IMR-90 (cell line): ENCODE data around the gene ASCL5.

ENCODE experiments used
- CEBPB ChIP-seq: IDR thresholded peaks from 2 replicates; pipeline ENCODE4 v1.6.1; 2012; ENCODE audit warnings: low read depth, low read length, improper control_type of control experiment
- CTCF ChIP-seq: conservative IDR thresholded peaks from 2 replicates; pipeline ENCODE4 v1.5.1; 2012; ENCODE audit warnings: mild to moderate bottlenecking, low read depth, low read length, improper control_type of control experiment
- ELK1 ChIP-seq: fragments of 150-350 bp; IDR thresholded peaks from 2 replicates; pipeline ENCODE4 v1.6.1; 2016; ENCODE audit warnings: low read depth, mild to moderate bottlenecking, low read length, moderate library complexity, borderline replicate concordance
- MAZ ChIP-seq: IDR thresholded peaks from 2 replicates; pipeline ENCODE4 v1.6.1; 2012; ENCODE audit warnings: low read depth, mild to moderate bottlenecking, low read length, improper control_type of control experiment, moderate library complexity, borderline replicate concordance
- NFE2L2 ChIP-seq: fragments of 150-350 bp; IDR thresholded peaks from 2 replicates; pipeline ENCODE4 v1.6.1; 2016; ENCODE audit warnings: low read depth, mild to moderate bottlenecking, low read length
- POLR2A ChIP-seq: IDR thresholded peaks from 2 replicates; pipeline ENCODE4 v1.6.1; 2012; ENCODE audit warnings: mild to moderate bottlenecking, low read depth, low read length
- RAD21 ChIP-seq: IDR thresholded peaks from 2 replicates; pipeline ENCODE4 v1.6.1; 2012; ENCODE audit warnings: low read length, improper control_type of control experiment
- RCOR1 ChIP-seq: IDR thresholded peaks from 2 replicates; pipeline ENCODE4 v1.6.1; 2012; ENCODE audit warnings: mild to moderate bottlenecking, low read length, improper control_type of control experiment; ENCODE audit not compliant: insufficient replicate concordance
- USF2 ChIP-seq: fragments of 150-350 bp; IDR thresholded peaks from 2 replicates; pipeline ENCODE4 v1.6.1; 2017; ENCODE audit warnings: mild to moderate bottlenecking, antibody characterized with exemption, low read length, low read depth

- TF ChIP-seq RAD21 = no peak
- TF ChIP-seq POLR2A = no peak
- TF ChIP-seq CTCF = no peak
- no peak for TF ChIP-seq USF2
- TF ChIP-seq RCOR1 = no peak
- TF ChIP-seq MAZ = no peak
- no peak for TF ChIP-seq NFE2L2
- TF ChIP-seq CEBPB = no peak
- TF ChIP-seq ELK1 = no peak
Observed at GRCh38 chr1:201128476-201128875, 1.5 kb upstream of the ASCL5 start.
